Upper lobe of left lung (tissue), 4 donors: ENCODE results near the gene DNAAF8.

Source experiments
- CTCF ChIP-seq, 6 experiments: fragments of 450-650 bp in 4 of 6; fragments of 200-600 bp in 2 of 6; sonication (generic) in 2 of 6; IDR thresholded peaks; one replicate each; pipeline ENCODE4 v1.5.1; 2016 to 2019; ENCODE audit warnings: antibody characterized with exemption in 6 of 6
- EP300 ChIP-seq, 4 donors: sonication (generic); formaldehyde crosslinking; IDR thresholded peaks; one replicate each; pipeline ENCODE4 v1.5.1; 2017; ENCODE audit warnings: antibody characterized with exemption in 4 of 4, control low read depth in 2 of 4
- POLR2A ChIP-seq, 4 donors: fragments of 450-650 bp; IDR thresholded peaks; one replicate each; pipeline ENCODE4 v1.5.1; 2016 to 2017; ENCODE audit warnings: antibody characterized with exemption in 4 of 4, mild to moderate bottlenecking in 2 of 4
- POLR2AphosphoS5 ChIP-seq, 2 donors: sonication (generic); formaldehyde crosslinking; IDR thresholded peaks; one replicate each; pipeline ENCODE4 v1.5.1; 2017; ENCODE audit warnings: antibody characterized with exemption in 2 of 2

- no peak for TF ChIP-seq POLR2AphosphoS5 (IDR thresholded peaks at IDR 0.05)
- TF ChIP-seq CTCF (IDR thresholded peaks at IDR 0.05), result no peak
- TF ChIP-seq POLR2A (IDR thresholded peaks at IDR 0.05), result no peak
- TF ChIP-seq EP300 (IDR thresholded peaks at IDR 0.05), result no peak
Measured at GRCh38 chr16:4792951-4793513, 58.7 kb downstream of the DNAAF8 start.
